Mucosa of descending colon (tissue), 3 donors: ENCODE data around the gene ANXA9. TPM values are rescaled to one million over a fixed set of nuclear protein-coding genes. Genes with fewer than 3 reads are reported as not detected.

Experiments
- ATAC-seq: fragments of 200-7000 bp; cut with Tn5 transposase; one replicate; pipeline ENCODE4 v1.9.1; 2020; ENCODE audit warnings: mild to moderate bottlenecking, moderate library complexity
- DNase-seq, 3 donors: peaks; one replicate each; pipeline ENCODE4 v3.0.0-alpha.2; 2020
- H3K36me3 ChIP-seq: fragments of 200-600 bp; one replicate; pipeline ENCODE4 v1.8.0; 2021; ENCODE audit warnings: low read depth, mild to moderate bottlenecking
- H3K4me1 ChIP-seq: fragments of 200-600 bp; one replicate; pipeline ENCODE4 v1.8.0; 2021; ENCODE audit warnings: low read depth, mild to moderate bottlenecking
- H3K4me3 ChIP-seq: fragments of 200-600 bp; one replicate; pipeline ENCODE4 v1.8.0; 2021; ENCODE audit warnings: mild to moderate bottlenecking
- H3K9me3 ChIP-seq: fragments of 200-600 bp; one replicate; pipeline ENCODE4 v1.8.0; 2021; ENCODE audit warnings: mild to moderate bottlenecking
- CTCF ChIP-seq: fragments of 200-600 bp; IDR thresholded peaks from one replicate; pipeline ENCODE4 v1.8.0; 2022; ENCODE audit warnings: antibody characterized with exemption, mild to moderate bottlenecking
- intact Hi-C, 2 donors: fragments of 100-400 bp; cut with DNase I in 1 of 2; cut with micrococcal nuclease in 1 of 2; formaldehyde crosslinking; loops; one replicate each; pipeline versions ENCODE4 v1.11.0 to v1.11.1; 2022; cut with DNase I, micrococcal nuclease
- total RNA-seq, 3 donors: library from RNA; stranded (reverse); fragmentation: NEBNext Ultra II Directional in 2 of 3; extraction: Animal tissue kit (Norgen Biotek cat#: 25700) in 2 of 3; gene quantifications; one replicate each; pipeline versions ENCODE4 v1.2.1 to v1.2.4, GENCODE V29; 2021 to 2023
- donor health status: DM: no; HTN: no; CAD: no; lungs with moderate emphysema.
- donor health status: DM: no; HTN: no; CAD: no.
- donor health status: DM: no; HTN: yes; CAD: no.

The ANXA9 gene
- total RNA-seq, 3 donors from 2014 or later: not detected

- ATAC-seq (peak; percentile 44), DNase-seq (peak in 1 of 3 donors; percentile 40)
- no peaks in the 10 kb centered on the region for H3K36me3 ChIP-seq
- intact Hi-C loops: no loop called here
- TF ChIP-seq CTCF: no peak
- peaks cover 39% of the 10 kb centered on the region for H3K4me1 ChIP-seq
- H3K9me3 ChIP-seq: no peaks in the 10 kb centered on the region
- H3K4me3 ChIP-seq: no peak overlapping the region
Measured at GRCh38 chr1:151013518-151013917, 31.4 kb downstream of the ANXA9 start.

GRCh38 chr1:151024540-151025146 is 42.6 kb downstream of the ANXA9 start:
- ATAC-seq (peak; percentile 90), DNase-seq (peak; percentile 68 to 92 (median 78))
- Histone ChIP-seq H3K9me3 (no peaks in the 10 kb centered on the region), H3K36me3 (no peaks in the 10 kb centered on the region), H3K4me1 (no peaks in the 10 kb centered on the region), H3K4me3 (no peak overlapping the region)
- intact Hi-C loops: no loop called here
- peak; percentile 50 for TF ChIP-seq CTCF

- no peak for TF ChIP-seq CTCF
- ATAC-seq: no peak
- intact Hi-C loops: no loop called here
Measured at GRCh38 chr1:151026460-151026859, 44.4 kb downstream of the ANXA9 start.

GRCh38 chr1:151032164-151032563 is 50.1 kb downstream of the ANXA9 start:
- H3K9me3 ChIP-seq: no peaks in the 10 kb centered on the region
- H3K36me3 ChIP-seq: peaks cover 4% of the 10 kb centered on the region
- DNase-seq (no peak), ATAC-seq (no peak)
- TF ChIP-seq CTCF: no peak
- intact Hi-C loops: no loop called here
- H3K4me3 ChIP-seq: no peak overlapping the region
- H3K4me1 ChIP-seq: no peaks in the 10 kb centered on the region

More at GRCh38 chr1:151026460-151026859, 44.4 kb downstream of the ANXA9 start:
- Histone ChIP-seq H3K4me1 (no peaks in the 10 kb centered on the region), H3K9me3 (no peaks in the 10 kb centered on the region), H3K36me3 (no peaks in the 10 kb centered on the region), H3K4me3 (no peak overlapping the region)
- no peak for DNase-seq

GRCh38 chr1:151035167-151035566 is 53.1 kb downstream of the ANXA9 start:
- TF ChIP-seq CTCF: no peak
- Histone ChIP-seq H3K4me3 (no peak overlapping the region), H3K9me3 (no peaks in the 10 kb centered on the region), H3K36me3 (peaks cover 4% of the 10 kb centered on the region), H3K4me1 (no peaks in the 10 kb centered on the region)
- ATAC-seq: no peak
- intact Hi-C loops: loop anchor here in 1 of 2 donors (5.0 kb wide), 1 partner anchor 47 kb away; no protein-coding TSS in a partner anchor
- no peak for DNase-seq
